Measurements from ENCODE around the gene BSND. TPM values are rescaled to one million over a fixed set of nuclear protein-coding genes. Genes with fewer than 3 reads are reported as not detected.
"Not testable (repeated sequence)": the region's sequence is repeated elsewhere in the genome, so short reads cannot be mapped to it uniquely, and the experiment has no call there.

BSND gene
- total RNA-seq, 4 donors from 2014 or later = not detected

DNA sequence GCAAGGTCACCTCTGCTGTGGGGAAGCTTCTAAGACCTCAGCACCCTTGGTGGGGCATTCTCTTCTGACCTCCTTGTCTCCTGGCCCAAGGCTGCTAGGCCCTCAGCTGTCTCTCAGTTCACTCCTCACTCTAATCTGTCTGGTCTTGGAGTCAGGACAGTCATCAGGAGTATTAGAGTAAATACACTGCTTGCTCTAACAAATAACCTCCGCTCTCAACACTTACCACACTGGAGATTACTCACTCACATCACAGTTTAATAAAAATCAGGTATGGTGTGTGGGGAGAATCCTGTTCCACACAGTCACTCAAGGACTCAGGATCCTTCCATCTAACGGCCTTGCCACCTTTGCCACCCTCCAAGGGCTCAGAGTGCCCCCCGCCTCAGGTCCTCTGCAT, 44.9 kb upstream of the BSND start:
- TF ChIP-seq, protein P1, sequence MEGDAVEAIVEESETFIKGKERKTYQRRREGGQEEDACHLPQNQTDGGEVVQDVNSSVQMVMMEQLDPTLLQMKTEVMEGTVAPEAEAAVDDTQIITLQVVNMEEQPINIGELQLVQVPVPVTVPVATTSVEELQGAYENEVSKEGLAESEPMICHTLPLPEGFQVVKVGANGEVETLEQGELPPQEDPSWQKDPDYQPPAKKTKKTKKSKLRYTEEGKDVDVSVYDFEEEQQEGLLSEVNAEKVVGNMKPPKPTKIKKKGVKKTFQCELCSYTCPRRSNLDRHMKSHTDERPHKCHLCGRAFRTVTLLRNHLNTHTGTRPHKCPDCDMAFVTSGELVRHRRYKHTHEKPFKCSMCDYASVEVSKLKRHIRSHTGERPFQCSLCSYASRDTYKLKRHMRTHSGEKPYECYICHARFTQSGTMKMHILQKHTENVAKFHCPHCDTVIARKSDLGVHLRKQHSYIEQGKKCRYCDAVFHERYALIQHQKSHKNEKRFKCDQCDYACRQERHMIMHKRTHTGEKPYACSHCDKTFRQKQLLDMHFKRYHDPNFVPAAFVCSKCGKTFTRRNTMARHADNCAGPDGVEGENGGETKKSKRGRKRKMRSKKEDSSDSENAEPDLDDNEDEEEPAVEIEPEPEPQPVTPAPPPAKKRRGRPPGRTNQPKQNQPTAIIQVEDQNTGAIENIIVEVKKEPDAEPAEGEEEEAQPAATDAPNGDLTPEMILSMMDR (IDR thresholded peaks at IDR 0.05) = no peak
- ATAC-seq (ENCODE audit: low FRiP score) = no peak
- DNase-seq (ENCODE audit: low spot score) = no peak

GRCh38 chr1:54955359-54955758, 43.4 kb upstream of the BSND start:
- ATAC-seq (ENCODE audit: low FRiP score) = no peak
- no peak for DNase-seq (ENCODE audit: low spot score)
- TF ChIP-seq, protein P1 (IDR thresholded peaks at IDR 0.05) = no peak

- TF ChIP-seq, protein P1 (IDR thresholded peaks at IDR 0.05) = no peak
- ATAC-seq (ENCODE audit: low FRiP score) = no peak
- no peak for DNase-seq (ENCODE audit: low spot score)
These were observed 42.0 kb upstream of the BSND start for GRCh38 chr1:54956726-54957125.

GRCh38 chr1:54959241-54959640, 39.5 kb upstream of the BSND start:
- DNase-seq (ENCODE audit: low spot score) = no peak
- TF ChIP-seq, protein P1 (IDR thresholded peaks at IDR 0.05) = no peak
- ATAC-seq (ENCODE audit: low FRiP score) = no peak

DNA sequence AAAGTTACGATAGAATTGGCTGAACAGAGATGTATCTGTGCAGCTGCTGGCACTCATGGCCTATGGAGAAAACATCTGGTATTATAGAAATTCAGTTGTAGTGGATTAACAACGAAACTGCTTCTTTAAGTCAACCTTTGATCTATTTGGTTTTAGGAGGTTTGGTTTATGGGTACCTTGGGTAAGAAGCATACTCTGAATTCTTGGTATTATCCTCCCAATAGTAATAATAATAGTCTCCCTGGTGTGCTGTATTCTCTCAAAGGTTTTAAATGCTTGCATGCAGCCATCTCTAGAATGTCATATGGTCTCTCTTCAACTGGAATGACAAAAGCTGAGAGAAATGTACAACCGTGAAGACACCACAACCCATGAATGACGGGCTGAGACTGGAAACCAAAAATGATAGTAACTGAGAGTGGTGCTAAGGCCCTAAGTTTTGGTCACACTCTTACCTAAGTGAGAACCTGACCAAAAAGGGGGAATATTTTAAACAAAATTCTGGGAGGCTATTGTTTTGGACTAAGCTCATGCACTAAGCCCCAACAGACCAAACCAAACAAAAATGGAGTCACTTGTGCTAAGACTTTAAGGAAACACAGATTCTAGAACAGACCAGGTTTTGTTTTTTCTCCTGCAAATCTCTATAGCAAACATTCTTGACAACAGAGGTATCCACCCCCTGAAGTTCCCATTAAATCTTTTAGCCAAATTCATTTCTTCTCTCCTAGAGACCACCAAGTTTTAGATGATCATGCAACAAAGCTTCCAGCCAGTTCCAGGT, 35.9 kb upstream of the BSND start:
- no peak for ATAC-seq (ENCODE audit: low FRiP score)
- TF ChIP-seq, protein P1 (IDR thresholded peaks at IDR 0.05) = no peak
- DNase-seq (ENCODE audit: low spot score) = no peak

- not testable (repeated sequence) for DNase-seq (ENCODE audit: low spot score); ATAC-seq (ENCODE audit: low FRiP score)
These were observed 34.9 kb upstream of the BSND start for GRCh38 chr1:54963829-54964228.

DNA sequence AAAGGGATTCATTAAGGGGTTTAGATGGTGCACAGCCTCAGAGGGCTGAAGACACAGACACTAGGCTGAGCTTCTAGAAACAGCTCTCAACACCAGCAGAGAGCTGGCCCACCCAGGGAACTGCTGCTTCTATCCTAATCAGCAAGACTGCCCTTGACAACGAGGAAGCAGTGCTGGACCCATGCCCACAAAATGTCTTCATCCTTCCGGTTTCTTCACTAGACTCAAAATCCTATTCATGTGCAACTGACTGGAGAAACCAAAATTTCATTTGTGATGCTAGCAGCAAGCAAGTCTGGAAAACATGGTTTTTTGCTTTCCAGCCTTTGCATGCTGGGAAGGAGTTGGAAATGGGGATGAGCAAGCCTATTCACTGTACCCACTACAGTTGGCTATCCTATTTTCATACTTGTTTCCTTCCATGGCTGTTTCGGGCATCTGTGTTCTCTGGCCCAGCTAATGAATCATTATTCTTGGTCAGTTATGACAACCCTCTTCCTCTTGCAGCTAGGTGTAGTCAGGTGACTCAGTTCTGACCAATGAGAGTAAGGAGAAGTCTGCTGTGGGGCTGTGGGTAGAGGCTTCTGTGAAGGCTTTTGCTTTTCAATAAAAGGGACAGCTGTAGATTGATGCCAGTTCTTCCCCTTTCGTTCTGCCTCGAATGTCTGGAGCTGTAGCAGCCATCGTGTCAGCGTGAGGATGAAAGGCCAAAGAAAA, 33.0 kb upstream of the BSND start:
- TF ChIP-seq, protein P1 (IDR thresholded peaks at IDR 0.05) = no peak
- DNase-seq (ENCODE audit: low spot score) (no peak), ATAC-seq (ENCODE audit: low FRiP score) (no peak)
